HG03558 (cell line): ENCODE data around the gene KPNA5.

ENCODE experiments used
- ATAC-seq: cut with Tn5 transposase; IDR thresholded peaks from one replicate; pipeline ENCODE4 v1.9.1; 2021; ENCODE audit warnings: moderate number of reproducible peaks; ENCODE audit not compliant: unreplicated experiment; ENCODE audit errors: extremely low read depth

KPNA5 gene

DNA sequence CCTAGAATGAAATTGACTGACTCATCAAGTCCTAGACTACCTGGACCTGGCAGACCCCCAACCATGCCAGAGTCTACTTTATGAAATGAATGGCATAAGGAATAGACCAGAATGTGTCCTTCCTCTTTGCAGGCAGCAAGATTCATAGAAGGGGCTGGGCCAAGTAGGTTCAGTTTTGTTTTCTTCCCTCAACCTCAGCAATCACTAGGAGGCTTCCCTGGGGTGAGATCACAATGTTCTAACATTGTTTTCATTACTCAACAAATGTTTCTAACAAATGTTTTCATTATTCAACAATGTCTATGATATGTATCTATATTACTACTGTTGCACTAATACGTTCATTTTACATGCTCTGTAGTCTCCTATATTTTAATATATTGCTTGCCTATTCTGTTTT, 92.9 kb downstream of the KPNA5 start:
- no peak for ATAC-seq

DNA sequence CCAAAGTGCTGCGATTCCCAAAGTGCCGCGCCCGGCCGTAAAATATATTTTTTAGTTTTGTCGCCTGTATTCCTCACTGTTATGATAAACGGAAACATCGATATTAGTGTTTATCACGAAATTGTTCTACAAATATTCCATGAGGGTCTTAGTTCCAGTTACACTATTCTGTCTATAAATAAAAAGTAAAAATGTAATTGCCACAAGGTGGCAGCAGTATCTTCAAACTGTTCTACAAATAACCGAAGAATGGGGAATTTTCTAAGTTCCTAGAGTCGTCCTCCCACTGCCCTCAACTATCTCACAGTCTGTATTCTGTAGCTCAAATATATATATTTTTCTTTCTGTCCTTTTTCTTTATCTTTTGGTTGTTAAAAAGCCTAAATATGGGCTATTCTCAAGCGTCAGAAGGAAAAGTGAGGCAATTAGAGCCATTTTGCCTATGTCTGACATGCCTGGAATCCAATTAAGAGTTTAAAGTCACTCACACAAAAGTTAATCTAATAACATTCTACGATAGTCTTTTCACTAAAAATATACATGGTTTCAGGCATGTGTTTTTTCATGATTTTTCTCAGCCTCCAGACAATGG, 98.7 kb downstream of the KPNA5 start:
- ATAC-seq = peak; percentile 68

DNA sequence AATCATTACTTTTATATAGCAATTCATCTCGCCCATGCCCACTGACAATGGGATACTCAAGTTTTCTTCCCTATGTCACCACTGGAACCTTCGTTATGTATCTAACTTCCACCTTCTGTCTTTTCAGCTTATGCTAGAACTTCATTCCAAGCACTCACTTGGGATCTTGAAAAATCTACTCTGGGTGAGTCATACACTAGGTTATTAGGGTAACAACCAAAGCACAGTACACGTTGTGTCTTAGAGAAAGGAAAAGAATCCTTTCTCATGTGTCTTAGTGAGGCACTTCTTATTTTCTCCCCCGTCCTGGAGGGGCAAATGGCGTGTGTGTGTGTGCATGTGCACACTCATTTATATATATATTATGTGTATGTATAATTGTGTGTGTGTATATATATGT, 102.8 kb downstream of the KPNA5 start:
- no peak for ATAC-seq
